Esophagus squamous epithelium (tissue), 4 donors: ENCODE results near the gene SCRT2.

Experiments
- POLR2A ChIP-seq, 4 donors: fragments of 450-650 bp; IDR thresholded peaks; one replicate each; pipeline ENCODE4 v1.6.1; 2017; ENCODE audit warnings: antibody characterized with exemption in 4 of 4, mild to moderate bottlenecking in 4 of 4, moderate library complexity in 3 of 4
- TF ChIP-seq, protein P1 (sequence below), 6 experiments: fragments of 450-650 bp in 4 of 6; fragments of 200-600 bp in 2 of 6; sonication (generic) in 2 of 6; IDR thresholded peaks; one replicate each; pipeline ENCODE4 v1.5.1; 2016 to 2019; ENCODE audit warnings: antibody characterized with exemption in 6 of 6, mild to moderate bottlenecking in 4 of 6, moderate library complexity in 4 of 6

DNA sequence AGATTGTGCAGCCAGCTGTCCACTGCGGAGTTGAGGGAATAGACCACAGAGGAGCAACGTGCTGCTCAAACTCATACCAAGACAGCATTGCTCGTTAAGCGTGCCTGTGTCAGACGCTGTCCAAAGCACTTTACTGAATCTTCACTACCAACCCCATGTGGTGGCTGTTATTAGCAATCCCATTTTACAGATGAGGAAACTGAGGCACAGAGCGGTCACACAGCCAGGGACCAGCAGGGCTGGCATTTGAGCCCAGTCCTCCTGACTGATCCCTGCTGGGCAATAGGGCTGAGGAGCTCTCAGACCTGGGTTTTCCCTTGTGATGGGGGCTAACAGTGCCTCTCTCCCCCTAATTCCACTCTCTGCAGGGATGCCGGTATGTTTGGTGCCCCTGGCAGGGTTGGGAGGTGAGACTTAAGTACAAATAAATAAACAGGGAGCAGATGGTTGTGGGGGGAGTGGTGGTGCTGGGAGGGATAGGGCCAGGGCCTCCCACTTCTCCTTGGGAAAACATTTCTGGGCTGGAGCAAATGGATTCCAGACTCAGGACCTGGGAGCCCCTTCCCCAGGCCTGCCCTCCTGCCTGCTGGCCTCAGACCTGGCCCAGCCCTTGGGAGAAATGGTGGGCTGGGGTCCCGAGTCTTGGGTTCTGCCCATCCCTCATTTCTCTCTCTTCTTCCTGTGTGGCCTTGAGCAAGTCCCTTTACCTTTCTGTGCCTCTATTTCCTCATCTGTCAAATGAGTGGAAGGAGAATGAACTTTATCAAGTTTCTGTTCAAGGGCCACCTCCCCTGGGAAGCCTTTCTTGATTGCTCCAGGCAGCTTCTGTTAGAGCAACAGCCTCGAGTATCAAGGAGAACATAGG is 40.3 kb downstream of the SCRT2 start:
- TF ChIP-seq, protein P1, sequence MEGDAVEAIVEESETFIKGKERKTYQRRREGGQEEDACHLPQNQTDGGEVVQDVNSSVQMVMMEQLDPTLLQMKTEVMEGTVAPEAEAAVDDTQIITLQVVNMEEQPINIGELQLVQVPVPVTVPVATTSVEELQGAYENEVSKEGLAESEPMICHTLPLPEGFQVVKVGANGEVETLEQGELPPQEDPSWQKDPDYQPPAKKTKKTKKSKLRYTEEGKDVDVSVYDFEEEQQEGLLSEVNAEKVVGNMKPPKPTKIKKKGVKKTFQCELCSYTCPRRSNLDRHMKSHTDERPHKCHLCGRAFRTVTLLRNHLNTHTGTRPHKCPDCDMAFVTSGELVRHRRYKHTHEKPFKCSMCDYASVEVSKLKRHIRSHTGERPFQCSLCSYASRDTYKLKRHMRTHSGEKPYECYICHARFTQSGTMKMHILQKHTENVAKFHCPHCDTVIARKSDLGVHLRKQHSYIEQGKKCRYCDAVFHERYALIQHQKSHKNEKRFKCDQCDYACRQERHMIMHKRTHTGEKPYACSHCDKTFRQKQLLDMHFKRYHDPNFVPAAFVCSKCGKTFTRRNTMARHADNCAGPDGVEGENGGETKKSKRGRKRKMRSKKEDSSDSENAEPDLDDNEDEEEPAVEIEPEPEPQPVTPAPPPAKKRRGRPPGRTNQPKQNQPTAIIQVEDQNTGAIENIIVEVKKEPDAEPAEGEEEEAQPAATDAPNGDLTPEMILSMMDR (IDR thresholded peaks at IDR 0.05), result no peak
- TF ChIP-seq POLR2A (IDR thresholded peaks at IDR 0.05), result no peak
